ENCODE results near the gene HPSE2. TPM values are rescaled to one million over a fixed set of nuclear protein-coding genes. Genes with fewer than 3 reads are reported as not detected.
A peak's percentile ranks its signal among the peaks of the same experiment; 100 is the strongest.

The HPSE2 gene
- total and polyA plus RNA-seq, 2 of the 8 experiments (the other 6 are each of a cell fraction or from before 2014, with no cell fraction given) = 0.41 to 0.58 TPM

- Histone ChIP-seq H3K9ac (replicated peaks in 1 of 4; ENCODE audit: extremely low read depth in 1 of 4, low read depth in 3 of 4, low read length in 3 of 4) (no peak overlapping the region), H3K4ac (replicated peaks; ENCODE audit: insufficient read length, low read depth, low read length) (no peak overlapping the region), H4K20me1 (replicated peaks in 1 of 2; ENCODE audit: control insufficient read depth in 1 of 2, insufficient read depth in 2 of 2, low read length in 2 of 2) (no peaks in the 10 kb centered on the region), H4K5ac (ENCODE audit: insufficient read length, low read depth, low read length) (no peak overlapping the region), H2BK120ac (replicated peaks; ENCODE audit: low read depth, low read length) (no peak overlapping the region), H3K4me1 (replicated peaks in 1 of 4; ENCODE audit: control insufficient read depth in 3 of 4, insufficient read depth in 4 of 4, low read length in 3 of 4) (peaks cover 0 to 6% (median 2%) of the 10 kb centered on the region in 4 experiments; a peak in 4 of 7 replicates), H3K56ac (replicated peaks; ENCODE audit: insufficient read length, low read depth, low read length) (no peak overlapping the region), H2AFZ (ENCODE audit: low read length) (no peak overlapping the region), H3K23me2 (ENCODE audit: low read depth, low read length) (no peaks in the 10 kb centered on the region), H4K91ac (replicated peaks; ENCODE audit: insufficient read length, low read length) (no peak overlapping the region), H3K9me3 (ENCODE audit: insufficient read depth in 2 of 2, low read depth in 1 of 2, low read length in 1 of 2) (no peaks in the 10 kb centered on the region), H3K14ac (ENCODE audit: insufficient read length) (no peak overlapping the region), H2BK15ac (ENCODE audit: low read length) (no peak overlapping the region), H3K27ac (ENCODE audit: low read depth, low read length) (no peak overlapping the region), H2BK5ac (ENCODE audit: low read depth, low read length) (no peak overlapping the region), H3K4me3 (ENCODE audit: extremely low read depth in 1 of 4, insufficient read depth in 2 of 4, low read depth in 3 of 4, low read length in 4 of 4) (no peak overlapping the region), H2AK5ac (ENCODE audit: low read depth, low read length) (no peak overlapping the region), H3K4me2 (ENCODE audit: insufficient read depth in 1 of 2, low read depth in 2 of 2, low read length in 2 of 2) (no peak overlapping the region), H3K27me3 (replicated peaks in 1 of 4; ENCODE audit: control insufficient read depth in 3 of 4, extremely low read depth in 1 of 4, insufficient read depth in 3 of 4, low read length in 3 of 4) (peaks cover 0 to 4% (median 1%) of the 10 kb centered on the region in 4 experiments; a peak in 2 of 7 replicates), H3K79me1 (ENCODE audit: low read depth, low read length) (no peaks in the 10 kb centered on the region), H3K23ac (ENCODE audit: insufficient read length) (no peak overlapping the region), H3K36me3 (ENCODE audit: control insufficient read depth in 2 of 4, insufficient read depth in 4 of 4, low read length in 3 of 4) (no peaks in the 10 kb centered on the region), H4K8ac (ENCODE audit: extremely low read depth, insufficient read depth, low read length) (no peak overlapping the region), H3K79me2 (ENCODE audit: control insufficient read depth in 1 of 2, insufficient read depth in 2 of 2, low read length in 2 of 2) (no peaks in the 10 kb centered on the region), H2BK12ac (ENCODE audit: low read depth, low read length) (no peak overlapping the region), H3K18ac (ENCODE audit: extremely low read depth, low read length) (no peak overlapping the region), H2BK20ac (ENCODE audit: low read length) (no peak overlapping the region)
- ChIA-PET POLR2A (ENCODE audit: partially characterized antibody) (no interaction called here), CTCF (ENCODE audit: partially characterized antibody) (interaction anchor here (0.6 to 1.9 kb wide), 10 partner anchors 10 to 805 kb away, joined by 3 to 7 read pairs (median 4); no protein-coding TSS in a partner anchor)
- peak; percentile 19 for FAIRE-seq
- WGBS, 2 experiments (ENCODE audit: extremely low coverage in 1 of 2, insufficient coverage in 1 of 2, insufficient read length in 1 of 2, insufficient replicate concordance in 2 of 2, low coverage in 1 of 2, low lambda C conversion rate in 2 of 2, missing lambda C conversion rate in 1 of 2) = 56% methylated on average over 4 of the region's 4 CpGs; no CpG with 5 or more reads in 1 of the 2 experiments
- TF ChIP-seq RAD21 (IDR thresholded peaks at IDR 0.05 in 1 of 2, conservative IDR thresholded peaks at IDR 0.05 in 1 of 2; ENCODE audit: low read depth in 2 of 2, low read length in 2 of 2) (peak in 1 of 2 experiments; percentile 14; a peak in 1 of 4 replicates), ATF2 (IDR thresholded peaks at IDR 0.05; ENCODE audit: low read length) (no peak)
- DNase-seq (ENCODE audit: low read depth in 1 of 2, low spot score in 2 of 2) = no peak
Measured at GRCh38 chr10:98472196-98472595, 763.5 kb downstream of the HPSE2 start.

Data from H1 (cell line).